Dedifferentiated amniotic fluid mesenchymal stem cell (primary cell): Measurements from ENCODE around the gene CACNA2D4.

Experiments used
- DNase-seq: peaks from one replicate; pipeline ENCODE4 v3.0.0-alpha.2; 2016; ENCODE audit errors: extremely low spot score

The CACNA2D4 gene

GRCh38 chr12:1815814-1816729, 102.4 kb downstream of the CACNA2D4 start:
- no peak for DNase-seq

GRCh38 chr12:1815108-1815507, 103.3 kb downstream of the CACNA2D4 start:
- no peak for DNase-seq

- DNase-seq = no peak
Observed at GRCh38 chr12:1814266-1814665, 104.2 kb downstream of the CACNA2D4 start.

- no peak for DNase-seq
Observed at GRCh38 chr12:1812650-1813302, 105.7 kb downstream of the CACNA2D4 start.

GRCh38 chr12:1811948-1812291, 106.5 kb downstream of the CACNA2D4 start:
- no peak for DNase-seq

GRCh38 chr12:1811281-1811947, 107.0 kb downstream of the CACNA2D4 start:
- no peak for DNase-seq

GRCh38 chr12:1810931-1811280, 107.5 kb downstream of the CACNA2D4 start:
- DNase-seq = no peak

- DNase-seq = no peak
Observed at GRCh38 chr12:1810201-1810930, 108.1 kb downstream of the CACNA2D4 start.

GRCh38 chr12:1809591-1810190, 108.8 kb downstream of the CACNA2D4 start:
- DNase-seq = no peak

- no peak for DNase-seq
Observed at GRCh38 chr12:1808798-1809480, 109.5 kb downstream of the CACNA2D4 start.

GRCh38 chr12:1808036-1808797, 110.2 kb downstream of the CACNA2D4 start:
- no peak for DNase-seq

- no peak for DNase-seq
Observed at GRCh38 chr12:1807087-1807860, 111.2 kb downstream of the CACNA2D4 start.

- no peak for DNase-seq
Observed at GRCh38 chr12:1806301-1807086, 112.0 kb downstream of the CACNA2D4 start.

GRCh38 chr12:1805441-1806081, 112.9 kb downstream of the CACNA2D4 start:
- DNase-seq = no peak

- peak; percentile 80 for DNase-seq
Observed at GRCh38 chr12:1804545-1805332, 113.7 kb downstream of the CACNA2D4 start.

GRCh38 chr12:1803736-1804135, 114.7 kb downstream of the CACNA2D4 start:
- no peak for DNase-seq

- no peak for DNase-seq
Observed at GRCh38 chr12:1801303-1801975, 117.0 kb downstream of the CACNA2D4 start.
